Measurements from ENCODE around the gene KCTD11. TPM values are rescaled to one million over a fixed set of nuclear protein-coding genes. Genes with fewer than 3 reads are reported as not detected.

Gene KCTD11
- total RNA-seq, 1 experiment from 2014 or later: 23.2 TPM

- DNase-seq (ENCODE audit: low read depth): no peak
- in situ Hi-C loops (cut with HindIII; ENCODE audit: low pct_unique_long_range_greater_than_20kb, low sequenced_read_pairs): no loop called here
Observed at GRCh38 chr17:7391307-7391706, 39.3 kb downstream of the KCTD11 start.

GRCh38 chr17:7392696-7393612 is 41.0 kb downstream of the KCTD11 start:
- no peak for DNase-seq (ENCODE audit: low read depth)
- in situ Hi-C loops (cut with HindIII; ENCODE audit: low pct_unique_long_range_greater_than_20kb, low sequenced_read_pairs): no loop called here

GRCh38 chr17:7393613-7394451 is 41.9 kb downstream of the KCTD11 start:
- DNase-seq (ENCODE audit: low read depth): no peak
- in situ Hi-C loops (cut with HindIII; ENCODE audit: low pct_unique_long_range_greater_than_20kb, low sequenced_read_pairs): no loop called here

- peak; percentile 86 for DNase-seq (ENCODE audit: low read depth)
- in situ Hi-C loops (cut with HindIII; ENCODE audit: low pct_unique_long_range_greater_than_20kb, low sequenced_read_pairs): no loop called here
Observed at GRCh38 chr17:7394452-7395191, 42.7 kb downstream of the KCTD11 start, which contains the start of gene PLSCR3. Gene PLSCR3, minus strand, starts transcription at chr17:7394525. Its CDS starts 415 bp downstream, at chr17:7394110.

GRCh38 chr17:7396147-7396546 is 44.2 kb downstream of the KCTD11 start:
- no peak for DNase-seq (ENCODE audit: low read depth)
- in situ Hi-C loops (cut with HindIII; ENCODE audit: low pct_unique_long_range_greater_than_20kb, low sequenced_read_pairs): no loop called here

GRCh38 chr17:7398612-7399011 is 46.6 kb downstream of the KCTD11 start:
- in situ Hi-C loops (cut with HindIII; ENCODE audit: low pct_unique_long_range_greater_than_20kb, low sequenced_read_pairs): no loop called here
- DNase-seq (ENCODE audit: low read depth): no peak

GRCh38 chr17:7403043-7403726 is 51.2 kb downstream of the KCTD11 start:
- in situ Hi-C loops (cut with HindIII; ENCODE audit: low pct_unique_long_range_greater_than_20kb, low sequenced_read_pairs): no loop called here
- DNase-seq (ENCODE audit: low read depth): peak; percentile 18

GRCh38 chr17:7403727-7403976 is 51.7 kb downstream of the KCTD11 start:
- no peak for DNase-seq (ENCODE audit: low read depth)
- in situ Hi-C loops (cut with HindIII; ENCODE audit: low pct_unique_long_range_greater_than_20kb, low sequenced_read_pairs): no loop called here

GRCh38 chr17:7403977-7404736 is 52.2 kb downstream of the KCTD11 start, which contains the start of gene TMEM256:
Gene TMEM256, minus strand, starts transcription at chr17:7404097. Its CDS starts 13 bp downstream, at chr17:7404084.
- DNase-seq (ENCODE audit: low read depth): peak; percentile 98
- in situ Hi-C loops (cut with HindIII; ENCODE audit: low pct_unique_long_range_greater_than_20kb, low sequenced_read_pairs): no loop called here

Other genes starting within 250 kb of the KCTD11 start
- not detected in 2 replicates for gene ASGR2, start 237.3 kb upstream of the KCTD11 start, total RNA-seq (2014; rRNA removed; shearing (Covaris generic); ENCODE audit: low replicate concordance)
- not detected in 2 replicates for gene ASGR1, start 172.8 kb upstream of the KCTD11 start, total RNA-seq (2014; rRNA removed; shearing (Covaris generic); ENCODE audit: low replicate concordance)
- gene DLG4, start 132.3 kb upstream of the KCTD11 start, total RNA-seq (2014; rRNA removed; shearing (Covaris generic); ENCODE audit: low replicate concordance): 2.8 and 4.8 TPM in 2 replicates
- gene ACADVL, start 132.2 kb upstream of the KCTD11 start, total RNA-seq (2014; rRNA removed; shearing (Covaris generic); ENCODE audit: low replicate concordance): 301 and 338 TPM in 2 replicates
- gene DVL2, start 117.6 kb upstream of the KCTD11 start, total RNA-seq (2014; rRNA removed; shearing (Covaris generic); ENCODE audit: low replicate concordance): 33.3 and 64.4 TPM in 2 replicates
- 28.0 and 39.4 TPM in 2 replicates for gene PHF23, start 112.7 kb upstream of the KCTD11 start, total RNA-seq (2014; rRNA removed; shearing (Covaris generic); ENCODE audit: low replicate concordance)
- gene GABARAP, start 109.7 kb upstream of the KCTD11 start, total RNA-seq (2014; rRNA removed; shearing (Covaris generic); ENCODE audit: low replicate concordance): 211 and 296 TPM in 2 replicates
- 9.6 and 19.0 TPM in 2 replicates for gene CTDNEP1, start 100.4 kb upstream of the KCTD11 start, total RNA-seq (2014; rRNA removed; shearing (Covaris generic); ENCODE audit: low replicate concordance)
- gene ELP5, start 99.9 kb upstream of the KCTD11 start, total RNA-seq (2014; rRNA removed; shearing (Covaris generic); ENCODE audit: low replicate concordance): 25.5 and 32.4 TPM in 2 replicates
- gene CLDN7, start 89.7 kb upstream of the KCTD11 start, total RNA-seq (2014; rRNA removed; shearing (Covaris generic); ENCODE audit: low replicate concordance): not detected in 2 replicates
- gene SLC2A4, start 70.4 kb upstream of the KCTD11 start, total RNA-seq (2014; rRNA removed; shearing (Covaris generic); ENCODE audit: low replicate concordance): not detected in 2 replicates
- 1.8 and 8.5 TPM in 2 replicates for gene YBX2, start 57.5 kb upstream of the KCTD11 start, total RNA-seq (2014; rRNA removed; shearing (Covaris generic); ENCODE audit: low replicate concordance)
- gene EIF5A, start 44.5 kb upstream of the KCTD11 start, total RNA-seq (2014; rRNA removed; shearing (Covaris generic); ENCODE audit: low replicate concordance): 483 and 624 TPM in 2 replicates
- 51.1 and 56.4 TPM in 2 replicates for gene GPS2, start 36.8 kb upstream of the KCTD11 start, total RNA-seq (2014; rRNA removed; shearing (Covaris generic); ENCODE audit: low replicate concordance)
- 15.0 and 17.9 TPM in 2 replicates for gene NEURL4, start 22.8 kb upstream of the KCTD11 start, total RNA-seq (2014; rRNA removed; shearing (Covaris generic); ENCODE audit: low replicate concordance)
- gene ACAP1, start 15.6 kb upstream of the KCTD11 start, total RNA-seq (2014; rRNA removed; shearing (Covaris generic); ENCODE audit: low replicate concordance): 2.3 and 26.4 TPM in 2 replicates
- not detected in 2 replicates for gene TMEM95, start 3.0 kb downstream of the KCTD11 start, total RNA-seq (2014; rRNA removed; shearing (Covaris generic); ENCODE audit: low replicate concordance)
- gene TNK1, start 28.9 kb downstream of the KCTD11 start, total RNA-seq (2014; rRNA removed; shearing (Covaris generic); ENCODE audit: low replicate concordance): 1.8 and 2.9 TPM in 2 replicates
- 5.6 and 14.4 TPM in 2 replicates for gene PLSCR3, start 42.4 kb downstream of the KCTD11 start, total RNA-seq (2014; rRNA removed; shearing (Covaris generic); ENCODE audit: low replicate concordance)
- 132 and 200 TPM in 2 replicates for gene TMEM256, start 51.9 kb downstream of the KCTD11 start, total RNA-seq (2014; rRNA removed; shearing (Covaris generic); ENCODE audit: low replicate concordance)
- 1.1 TPM in 1 of 2 replicates, not detected in the other for gene NLGN2, start 55.7 kb downstream of the KCTD11 start, total RNA-seq (2014; rRNA removed; shearing (Covaris generic); ENCODE audit: low replicate concordance)
- gene SPEM1, start 68.2 kb downstream of the KCTD11 start, total RNA-seq (2014; rRNA removed; shearing (Covaris generic); ENCODE audit: low replicate concordance): not detected in 2 replicates
- not detected in 2 replicates for gene SPEM2, start 73.5 kb downstream of the KCTD11 start, total RNA-seq (2014; rRNA removed; shearing (Covaris generic); ENCODE audit: low replicate concordance)
- not detected in 2 replicates for gene SPEM3, start 76.7 kb downstream of the KCTD11 start, total RNA-seq (2014; rRNA removed; shearing (Covaris generic); ENCODE audit: low replicate concordance)
- gene TMEM102, start 83.3 kb downstream of the KCTD11 start, total RNA-seq (2014; rRNA removed; shearing (Covaris generic); ENCODE audit: low replicate concordance): 2.9 and 6.7 TPM in 2 replicates
- 0.06 and 0.98 TPM in 2 replicates for gene FGF11, start 87.3 kb downstream of the KCTD11 start, total RNA-seq (2014; rRNA removed; shearing (Covaris generic); ENCODE audit: low replicate concordance)
- 4.0 and 11.0 TPM in 2 replicates for gene CHRNB1, start 92.9 kb downstream of the KCTD11 start, total RNA-seq (2014; rRNA removed; shearing (Covaris generic); ENCODE audit: low replicate concordance)
- 4.6 and 5.8 TPM in 2 replicates for gene ZBTB4, start 127.5 kb downstream of the KCTD11 start, total RNA-seq (2014; rRNA removed; shearing (Covaris generic); ENCODE audit: low replicate concordance)
- gene SLC35G6, start 129.3 kb downstream of the KCTD11 start, total RNA-seq (2014; rRNA removed; shearing (Covaris generic); ENCODE audit: low replicate concordance): not detected in 2 replicates
- gene POLR2A, start 132.2 kb downstream of the KCTD11 start, total RNA-seq (2014; rRNA removed; shearing (Covaris generic); ENCODE audit: low replicate concordance): 10.9 and 11.8 TPM in 2 replicates
- 0.24 TPM in 1 of 2 replicates, not detected in the other for gene TNFSF12, start 196.9 kb downstream of the KCTD11 start, total RNA-seq (2014; rRNA removed; shearing (Covaris generic); ENCODE audit: low replicate concordance)
- 5.1 and 6.2 TPM in 2 replicates for gene TNFSF13, start 206.6 kb downstream of the KCTD11 start, total RNA-seq (2014; rRNA removed; shearing (Covaris generic); ENCODE audit: low replicate concordance)
- gene SENP3, start 209.8 kb downstream of the KCTD11 start, total RNA-seq (2014; rRNA removed; shearing (Covaris generic); ENCODE audit: low replicate concordance): 105 and 115 TPM in 2 replicates
- gene CD68, start 227.5 kb downstream of the KCTD11 start, total RNA-seq (2014; rRNA removed; shearing (Covaris generic); ENCODE audit: low replicate concordance): 57.9 and 93.2 TPM in 2 replicates
- 96.4 and 130 TPM in 2 replicates for gene MPDU1, start 231.7 kb downstream of the KCTD11 start, total RNA-seq (2014; rRNA removed; shearing (Covaris generic); ENCODE audit: low replicate concordance)
- gene SOX15, start 237.9 kb downstream of the KCTD11 start, total RNA-seq (2014; rRNA removed; shearing (Covaris generic); ENCODE audit: low replicate concordance): not detected in 2 replicates

All from Caki2 (cell line).